GM15510 (cell line): ENCODE measurements around the gene USP48.

Experiments
- POLR2A ChIP-seq: IDR thresholded peaks from 3 replicates; pipeline ENCODE4 v1.6.1; 2011; ENCODE audit warnings: borderline replicate concordance; ENCODE audit not compliant: insufficient read length; ENCODE audit errors: extremely low read depth

USP48 gene

GRCh38 chr1:21628798-21629393 is 154.1 kb downstream of the USP48 start:
- TF ChIP-seq POLR2A = no peak
